GM12878 (cell line): ENCODE results near the gene PITPNC1. TPM values are rescaled to one million over a fixed set of nuclear protein-coding genes. Genes with fewer than 3 reads are reported as not detected.

Source experiments
- ATAC-seq: fragments of 200-7000 bp; cut with Tn5 transposase; 3 replicates; pipeline ENCODE4 v1.9.1; 2020; ENCODE audit warnings: mild to moderate bottlenecking, moderate library complexity
- BruUV-seq: library from RNA; stranded (reverse); fragments of 400-500 nt; replicated peaks from 2 replicates; lab custom pipeline; 2021; lab: Mats Ljungman, UMichigan
- CTCF ChIA-PET: fragments of 300-600 bp; sonication (Branson Sonifier 250); formaldehyde crosslinking; extraction: SDS; loops from one replicate; lab custom pipeline; 2021; ENCODE audit warnings: inconsistent platforms; lab: Yijun Ruan, JAX
- POLR2A ChIA-PET: fragments of 350-600 bp; formaldehyde crosslinking; extraction: SDS; loops from one replicate; lab custom pipeline; 2021; ENCODE audit warnings: inconsistent platforms; lab: Charles Lee
- RAD21 ChIA-PET: fragments of 300-600 bp; sonication (Branson Sonifier 250); formaldehyde crosslinking; loops from one replicate; lab custom pipeline; 2023; ENCODE audit warnings: antibody characterized with exemption; ENCODE audit not compliant: unreplicated experiment; lab: Charles Lee
- SMC1A ChIA-PET: fragments of 300-600 bp; sonication (Branson Sonifier 250); formaldehyde crosslinking; loops from one replicate; lab custom pipeline; 2023; ENCODE audit not compliant: unreplicated experiment, uncharacterized antibody; lab: Charles Lee
- DNase-seq: peaks from one replicate; pipeline ENCODE4 v3.0.0-alpha.2; 2011; ENCODE audit warnings: low read depth, low spot score
- FAIRE-seq: peaks from 3 replicates; lab custom pipeline; 2011; peaks lifted over from hg19 to GRCh38; lab: Jason Lieb, UNC
- H2AFZ ChIP-seq: 2 replicates; pipeline ENCODE4 v1.6.0; 2011; ENCODE audit warnings: low read depth, low read length, control low read depth; ENCODE audit not compliant: control insufficient read depth
- H3K27ac ChIP-seq: 2 replicates; pipeline ENCODE4 v1.5.1; 2011; ENCODE audit warnings: control low read depth; ENCODE audit not compliant: control insufficient read depth, insufficient read depth
- H3K27me3 ChIP-seq, 2 experiments: replicated peaks in 1 of 2; 2 replicates each; pipeline versions ENCODE4 v1.6.0 to v1.6.1; 2011; ENCODE audit warnings: low read length in 1 of 2; ENCODE audit not compliant: control insufficient read depth in 2 of 2, insufficient read depth in 2 of 2
- H3K36me3 ChIP-seq, 2 experiments: 2 replicates each; pipeline ENCODE4 v1.5.1; 2011; ENCODE audit warnings: low read length in 1 of 2; ENCODE audit not compliant: control insufficient read depth in 2 of 2, insufficient read depth in 2 of 2
- H3K4me1 ChIP-seq: 2 replicates; pipeline ENCODE4 v1.6.1; 2011; ENCODE audit warnings: mild to moderate bottlenecking, low read length, moderate library complexity, mixed read lengths; ENCODE audit not compliant: control insufficient read depth, insufficient read depth
- H3K4me2 ChIP-seq: 2 replicates; pipeline ENCODE4 v1.6.0; 2011; ENCODE audit warnings: control low read depth; ENCODE audit not compliant: control insufficient read depth, insufficient read depth
- H3K4me3 ChIP-seq: fragments of 200-600 bp; sonication (generic); 2 replicates; pipeline ENCODE4 v1.5.1; 2016
- H3K79me2 ChIP-seq: 2 replicates; pipeline ENCODE4 v1.6.0; 2011; ENCODE audit warnings: low read length; ENCODE audit not compliant: control insufficient read depth, insufficient read depth
- H3K9ac ChIP-seq: 2 replicates; pipeline ENCODE4 v1.8.0; 2011; ENCODE audit warnings: low read length, control low read depth, mixed read lengths; ENCODE audit not compliant: control insufficient read depth, insufficient read depth
- H3K9me3 ChIP-seq: replicated peaks from 3 replicates; pipeline ENCODE4 v1.5.1; 2011; ENCODE audit warnings: mild to moderate bottlenecking, low read length; ENCODE audit not compliant: control insufficient read depth, insufficient read depth
- H4K20me1 ChIP-seq: 2 replicates; pipeline ENCODE4 v1.6.0; 2011; ENCODE audit not compliant: control insufficient read depth, insufficient read depth
- BCL11A ChIP-seq: IDR thresholded peaks from 2 replicates; pipeline ENCODE4 v1.6.1; 2011; ENCODE audit warnings: low read depth, low read length
- EED ChIP-seq: sonication (generic); IDR thresholded peaks from 2 replicates; pipeline ENCODE4 v1.6.1; 2016; ENCODE audit warnings: antibody characterized with exemption, low read depth
- NFYB ChIP-seq: IDR thresholded peaks from 2 replicates; pipeline ENCODE4 v1.6.1; 2011; ENCODE audit warnings: low read depth, mild to moderate bottlenecking, low read length, improper control_type of control experiment, moderate library complexity; ENCODE audit not compliant: insufficient read depth
- PKNOX1 ChIP-seq: fragments of 450-650 bp; IDR thresholded peaks from 2 replicates; pipeline ENCODE4 v1.6.1; 2016; ENCODE audit warnings: mild to moderate bottlenecking
- SMC3 ChIP-seq: IDR thresholded peaks from 2 replicates; pipeline ENCODE4 v1.6.1; 2011; ENCODE audit warnings: low read length, improper control_type of control experiment, borderline replicate concordance
- ZNF274 ChIP-seq: IDR thresholded peaks from one replicate; pipeline ENCODE4 v1.8.0; 2011; ENCODE audit not compliant: insufficient read length, insufficient read depth
- WGBS: methylation state at CpG from one replicate; pipeline ENCODE4 v1.1.6; 2016; ENCODE audit warnings: low lambda C conversion rate; ENCODE audit not compliant: insufficient replicate concordance, insufficient coverage; ENCODE audit errors: missing lambda C conversion rate; 5-methylcytosine and 5-hydroxymethylcytosine counted together
- in situ Hi-C: fragments of 300-500 bp; cut with MboI; formaldehyde crosslinking; loops from 9 replicates; pipeline ENCODE4 v1.14.3; 2018; ENCODE audit warnings: mixed read lengths
- intact Hi-C: fragments of 100-400 bp; cut with micrococcal nuclease; formaldehyde crosslinking; loops from one replicate; pipeline ENCODE4 v1.14.2; 2022; ENCODE audit not compliant: unreplicated experiment
- polyA plus RNA-seq, 11 experiments: library from polyadenylated mRNA; depleted of rRNA in 4 of 11; unstranded in 6 of 11; stranded (reverse) in 5 of 11; fragments of >200 nt; fragmentation: Nextera tagmentation in 4 of 11; fragmentation: Illumina TruSeq in 1 of 11; extraction: Ambion mirVana in 4 of 11; extraction: Trizol in 1 of 11; gene quantifications; 1 replicate in 1 of 11; 2 replicates in 10 of 11; pipeline versions ENCODE4 v1.2.1 to v1.2.3, GENCODE V29; 2011 to 2016; ENCODE audit warnings: inconsistent platforms in 2 of 11, missing spikeins in 2 of 11, low read depth in 1 of 11
- total RNA-seq, 4 experiments: library from RNA; depleted of rRNA in 3 of 4; stranded (reverse); fragments of >200 nt in 3 of 4; fragmentation: Illumina TruSeq in 1 of 4; extraction: Trizol in 1 of 4; gene quantifications; 2 replicates each; pipeline versions ENCODE4 v1.2.1 to v1.2.3, GENCODE V29; 2013 to 2021

Gene PITPNC1
- total and polyA plus RNA-seq, 10 of the 15 experiments (the other 5 are each of a cell fraction or from before 2014, with no cell fraction given) = 12.2 to 62.4 (median 47.3) TPM

DNA sequence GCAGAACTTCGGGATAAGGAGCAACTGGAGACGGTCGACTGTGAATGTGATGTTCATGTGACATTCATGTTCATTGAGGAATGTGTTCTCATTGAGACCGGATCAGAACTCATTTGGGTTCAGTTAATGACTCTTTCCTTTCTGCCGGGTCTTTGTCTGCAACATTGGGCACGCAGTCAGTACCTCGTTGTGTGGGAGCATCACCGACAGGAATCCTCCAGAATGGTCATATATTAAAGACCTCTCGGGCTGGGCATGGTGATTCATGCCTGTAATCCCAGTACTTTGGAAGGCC is 144.6 kb downstream of the PITPNC1 start:
- H3K9me3 ChIP-seq = no peaks in the 10 kb centered on the region; the same call in 1 of the 3 replicates
- H3K79me2 ChIP-seq = peaks cover 9% of the 10 kb centered on the region
- H3K4me2 ChIP-seq = no peak overlapping the region
- no peak overlapping the region for H3K9ac ChIP-seq
- no peak for TF ChIP-seq SMC3
- TF ChIP-seq EED = 0 out of 2 replicates have a peak, but pooled peaks have one; percentile 11
- TF ChIP-seq PKNOX1 = no peak
- no peak for TF ChIP-seq NFYB
- TF ChIP-seq ZNF274 = no peak
- ChIA-PET SMC1A (interaction anchor here (0.9 to 2.8 kb wide), 2 partner anchors 11 to 38 kb away, joined by 4 to 7 read pairs; no protein-coding TSS in a partner anchor), CTCF (interaction anchor here (1.3 kb wide), 1 partner anchor 26 kb away, joined by 3 read pairs; no protein-coding TSS in a partner anchor), POLR2A (interaction anchor here (1.0 kb wide), 1 partner anchor 8 kb away, joined by 3 read pairs; no protein-coding TSS in a partner anchor), RAD21 (no interaction called here)
- no peaks in the 10 kb centered on the region for H3K36me3 ChIP-seq
- no peaks in the 10 kb centered on the region for H3K27me3 ChIP-seq
- peaks cover 32% of the 10 kb centered on the region for H3K4me1 ChIP-seq
- no peaks in the 10 kb centered on the region for H4K20me1 ChIP-seq
- no peak overlapping the region for H3K27ac ChIP-seq
- H3K4me3 ChIP-seq = no peak overlapping the region
- DNase-seq (no peak), ATAC-seq (no peak), FAIRE-seq (no peak)
- no peak overlapping the region for H2AFZ ChIP-seq
- intact Hi-C loops = no loop called here
- in situ Hi-C loops = no loop called here
- WGBS = 80% methylated on average over 9 of the region's 9 CpGs
- BruUV-seq = no TSS peak

- DNase-seq (no peak), FAIRE-seq (no peak), ATAC-seq (no peak)
- in situ Hi-C loops = no loop called here
- Histone ChIP-seq H3K9ac (no peak overlapping the region), H3K36me3 (no peaks in the 10 kb centered on the region), H2AFZ (no peak overlapping the region), H3K27ac (no peak overlapping the region), H4K20me1 (no peaks in the 10 kb centered on the region), H3K79me2 (peaks cover 5% of the 10 kb centered on the region), H3K4me1 (peaks cover 22% of the 10 kb centered on the region), H3K4me3 (no peak overlapping the region), H3K9me3 (no peaks in the 10 kb centered on the region), H3K4me2 (no peak overlapping the region), H3K27me3 (no peaks in the 10 kb centered on the region)
- ChIA-PET CTCF (interaction anchor here (1.0 to 1.4 kb wide), 2 partner anchors 9 to 12 kb away, joined by 4 read pairs; no protein-coding TSS in a partner anchor), RAD21 (no interaction called here), POLR2A (interaction anchor here (0.6 to 1.0 kb wide), 4 partner anchors 22 to 1700 kb away, joined by 3 to 6 read pairs (median 4); no protein-coding TSS in a partner anchor), SMC1A (interaction anchor here (0.6 to 1.4 kb wide), 4 partner anchors 10 to 134 kb away, joined by 3 to 6 read pairs (median 4); no protein-coding TSS in a partner anchor)
- 65% methylated on average over 5 of the region's 5 CpGs for WGBS
- intact Hi-C loops = no loop called here
- TF ChIP-seq BCL11A = no peak
- BruUV-seq = no TSS peak
These were observed 146.0 kb downstream of the PITPNC1 start for GRCh38 chr17:67523101-67523500.
